HepG2 (cell line): ENCODE measurements around the gene CEACAM16. TPM values are rescaled to one million over a fixed set of nuclear protein-coding genes. Genes with fewer than 3 reads are reported as not detected.

Experiments
- AGO2 ChIP-seq: fragments of 200-400 bp; formaldehyde crosslinking; optimal IDR thresholded peaks from 2 replicates; pipeline ENCODE3; 2017; ENCODE audit warnings: mild to moderate bottlenecking, low read depth, low read length, moderate library complexity
- HNF1A ChIP-seq, 2 experiments: sonication (generic) in 1 of 2; formaldehyde crosslinking in 1 of 2; IDR thresholded peaks; 2 replicates each; pipeline versions ENCODE4 v1.4.0 to v1.6.1; 2016 to 2020; ENCODE audit warnings: borderline replicate concordance in 1 of 2, low read depth in 1 of 2, mild to moderate bottlenecking in 1 of 2, missing genetic modification reagents in 1 of 2
- HNF4A ChIP-seq: sonication (generic); formaldehyde crosslinking; IDR thresholded peaks from 2 replicates; pipeline ENCODE4 v1.4.0; 2020; ENCODE audit warnings: missing genetic modification reagents
- JUNB ChIP-seq: sonication (generic); formaldehyde crosslinking; IDR thresholded peaks from 2 replicates; pipeline ENCODE4 v1.8.0; 2022; ENCODE audit warnings: missing genetic modification reagents, mild to moderate bottlenecking, borderline replicate concordance
- NR2C2 ChIP-seq: sonication (generic); formaldehyde crosslinking; IDR thresholded peaks from 2 replicates; pipeline ENCODE4 v1.4.0; 2020; ENCODE audit warnings: missing genetic modification reagents, mild to moderate bottlenecking, moderate library complexity, borderline replicate concordance
- RAD21 ChIP-seq: fragments of 450-650 bp; formaldehyde crosslinking; IDR thresholded peaks from 2 replicates; pipeline ENCODE4 v1.5.0; 2020; ENCODE audit warnings: mild to moderate bottlenecking
- RBM39 ChIP-seq: fragments of 200-400 bp; formaldehyde crosslinking; IDR thresholded peaks from one replicate; pipeline ENCODE4 v1.6.1; 2018; ENCODE audit warnings: antibody characterized with exemption, mild to moderate bottlenecking, low read depth, low read length; ENCODE audit not compliant: poor library complexity, severe bottlenecking
- REXO4 ChIP-seq: sonication (generic); formaldehyde crosslinking; IDR thresholded peaks from 2 replicates; pipeline ENCODE4 v1.8.0; 2022; ENCODE audit warnings: missing genetic modification reagents, mild to moderate bottlenecking, borderline replicate concordance
- SALL2 ChIP-seq: sonication (generic); formaldehyde crosslinking; IDR thresholded peaks from 2 replicates; pipeline ENCODE4 v1.8.1; 2023; ENCODE audit warnings: mild to moderate bottlenecking, missing genetic modification reagents, inconsistent platforms
- SP2 ChIP-seq: sonication (generic); formaldehyde crosslinking; IDR thresholded peaks from 2 replicates; pipeline ENCODE4 v1.5.1; 2020; ENCODE audit warnings: mild to moderate bottlenecking, missing genetic modification reagents
- TFE3 ChIP-seq: IDR thresholded peaks from 2 replicates; pipeline ENCODE4 v1.6.1; 2016
- YY1 ChIP-seq: IDR thresholded peaks from 2 replicates; pipeline ENCODE4 v1.6.1; 2011; ENCODE audit warnings: low read length, low read depth, moderate library complexity, mild to moderate bottlenecking; ENCODE audit not compliant: insufficient read depth, insufficient replicate concordance
- ZBTB1 ChIP-seq: sonication (generic); formaldehyde crosslinking; IDR thresholded peaks from 2 replicates; pipeline ENCODE4 v1.4.0; 2020; ENCODE audit warnings: missing genetic modification reagents, borderline replicate concordance
- ZBTB37 ChIP-seq: sonication (generic); formaldehyde crosslinking; IDR thresholded peaks from 2 replicates; pipeline ENCODE4 v1.4.0; 2020; ENCODE audit warnings: mild to moderate bottlenecking, missing genetic modification reagents
- ZFX ChIP-seq: sonication (generic); formaldehyde crosslinking; IDR thresholded peaks from 2 replicates; pipeline ENCODE4 v1.4.0; 2020; ENCODE audit warnings: mild to moderate bottlenecking, low read depth, missing genetic modification reagents, moderate library complexity
- ZNF33B ChIP-seq: sonication (generic); formaldehyde crosslinking; IDR thresholded peaks from 2 replicates; pipeline ENCODE4 v1.5.1; 2020; ENCODE audit warnings: mild to moderate bottlenecking, missing genetic modification reagents
- ZNF501 ChIP-seq: sonication (generic); formaldehyde crosslinking; IDR thresholded peaks from 2 replicates; pipeline ENCODE4 v1.5.1; 2020; ENCODE audit warnings: mild to moderate bottlenecking, moderate library complexity, missing genetic modification reagents
- ZNF598 ChIP-seq: sonication (generic); formaldehyde crosslinking; IDR thresholded peaks from 2 replicates; pipeline ENCODE4 v1.5.1; 2020; ENCODE audit warnings: mild to moderate bottlenecking, missing genetic modification reagents, borderline replicate concordance
- polyA plus RNA-seq, 8 experiments: library from polyadenylated mRNA; depleted of rRNA in 3 of 8; stranded (reverse) in 7 of 8; unstranded in 1 of 8; fragments of >200 nt; fragmentation: Illumina TruSeq in 4 of 8; extraction: Trizol in 4 of 8; gene quantifications; 2 replicates each; pipeline versions ENCODE4 v1.2.1 to v1.2.3, GENCODE V29; 2011 to 2016; ENCODE audit warnings: low read depth in 4 of 8, missing spikeins in 1 of 8, mixed read lengths in 1 of 8; ENCODE audit not compliant: insufficient read depth in 1 of 8
- total RNA-seq, 5 experiments: library from RNA; depleted of rRNA; stranded (reverse); fragments of >200 nt; fragmentation: Illumina TruSeq; extraction: Trizol; gene quantifications; 2 replicates each; pipeline ENCODE4 v1.2.3, GENCODE V29; 2016; ENCODE audit warnings: low read depth in 1 of 5

CEACAM16 gene
- total and polyA plus RNA-seq, 2 of the 13 experiments (the other 11 are each of a cell fraction or from before 2014, with no cell fraction given) = not detected

- TF ChIP-seq HNF4A = peak; percentile 65
- peak; percentile 81 for TF ChIP-seq ZFX (CRISPR knock-in tag)
- TF ChIP-seq REXO4 (CRISPR knock-in tag) = no peak
- TF ChIP-seq NR2C2 (CRISPR knock-in tag) = peak; percentile 63; the same call in 1 of the 2 replicates
- 0 out of 2 replicates have a peak, but pooled peaks have one; percentile 42 for TF ChIP-seq TFE3 (CRISPR knock-in tag)
- TF ChIP-seq YY1 = peak; percentile 52
- peak; percentile 38 for TF ChIP-seq RAD21 (CRISPR knock-in tag)
- no peak for TF ChIP-seq ZBTB37 (CRISPR knock-in tag)
- no peak for TF ChIP-seq ZBTB1 (CRISPR knock-in tag)
- TF ChIP-seq JUNB (CRISPR knock-in tag) = no peak
- no peak for TF ChIP-seq SP2 (CRISPR knock-in tag)
- peak; percentile 20; the same call in 1 of the 2 replicates for TF ChIP-seq HNF1A (IDR thresholded peaks at IDR 0.05; ENCODE audit: low read depth)
- peak; percentile 85; the same call in 1 of the 2 replicates for TF ChIP-seq HNF1A (CRISPR knock-in tag; IDR thresholded peaks at IDR 0.05; ENCODE audit: borderline replicate concordance)
- TF ChIP-seq SALL2 (CRISPR knock-in tag) = peak; percentile 67; the same call in 1 of the 2 replicates
- TF ChIP-seq ZNF598 (CRISPR knock-in tag) = no peak; the same call in 1 of the 2 replicates
- TF ChIP-seq AGO2 = peak; percentile 51
- TF ChIP-seq ZNF501 (CRISPR knock-in tag) = peak; percentile 71
- TF ChIP-seq ZNF33B (CRISPR knock-in tag) = no peak
- peak; percentile 28 for TF ChIP-seq RBM39
These were observed 19.7 kb downstream of the CEACAM16 start (continued) for GRCh38 chr19:44718441-44719261.
